HG02610 (cell line): ENCODE measurements around the gene GPC6.

Experiments used
- ATAC-seq: cut with Tn5 transposase; IDR thresholded peaks from one replicate; pipeline ENCODE4 v1.9.1; 2021; ENCODE audit warnings: mild to moderate bottlenecking, moderate library complexity; ENCODE audit not compliant: unreplicated experiment

The GPC6 gene

DNA sequence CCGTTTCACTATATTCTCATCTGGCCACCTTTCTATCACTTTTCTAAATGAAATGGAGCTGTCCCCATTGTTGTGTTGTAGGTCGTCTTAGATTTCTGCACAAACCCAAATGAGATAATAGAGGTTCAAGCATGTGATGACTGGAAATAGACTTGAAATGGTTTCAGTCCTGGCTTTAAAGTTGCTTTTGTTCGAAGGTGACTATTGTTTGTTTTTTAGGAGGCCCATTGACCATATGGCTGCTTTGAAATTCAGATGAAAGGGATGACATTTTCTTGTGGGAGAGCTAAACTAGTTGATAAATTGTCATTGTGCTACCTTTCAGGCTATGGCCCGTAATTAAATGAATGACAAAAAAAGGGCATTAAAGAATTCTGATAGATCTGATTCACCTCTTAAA, 583.7 kb downstream of the GPC6 start:
- no peak for ATAC-seq

DNA sequence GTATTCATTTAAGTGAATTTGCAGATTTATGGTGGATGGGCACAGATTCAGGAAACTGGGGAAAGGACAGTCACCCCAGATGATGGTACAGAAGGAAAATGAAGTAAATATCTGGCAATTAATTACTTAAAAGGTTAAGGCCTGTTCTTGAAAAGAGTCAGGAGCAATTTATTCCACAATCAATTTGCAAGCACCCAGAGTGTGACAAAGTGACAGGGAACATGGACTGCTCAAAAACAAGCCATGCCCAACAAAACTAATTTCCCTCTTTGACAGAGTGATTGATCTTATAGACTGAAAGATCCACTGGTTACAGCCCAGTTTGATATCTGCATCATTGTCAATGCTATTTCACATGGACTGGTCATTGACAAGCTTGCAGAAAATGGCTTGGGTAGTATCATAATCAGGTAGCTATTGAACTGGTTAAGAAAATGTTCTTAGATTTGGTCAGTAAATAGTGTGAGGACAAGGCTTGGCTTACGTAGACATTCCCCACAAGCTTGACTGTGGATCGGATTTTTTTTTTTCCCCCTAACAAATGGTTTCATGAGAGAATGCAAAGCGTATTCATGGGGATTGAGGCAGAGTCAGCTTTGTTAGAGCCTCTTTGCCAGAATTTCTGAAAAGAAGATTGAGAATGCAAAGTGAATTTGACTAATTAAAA, 584.6 kb downstream of the GPC6 start:
- ATAC-seq = no peak

DNA sequence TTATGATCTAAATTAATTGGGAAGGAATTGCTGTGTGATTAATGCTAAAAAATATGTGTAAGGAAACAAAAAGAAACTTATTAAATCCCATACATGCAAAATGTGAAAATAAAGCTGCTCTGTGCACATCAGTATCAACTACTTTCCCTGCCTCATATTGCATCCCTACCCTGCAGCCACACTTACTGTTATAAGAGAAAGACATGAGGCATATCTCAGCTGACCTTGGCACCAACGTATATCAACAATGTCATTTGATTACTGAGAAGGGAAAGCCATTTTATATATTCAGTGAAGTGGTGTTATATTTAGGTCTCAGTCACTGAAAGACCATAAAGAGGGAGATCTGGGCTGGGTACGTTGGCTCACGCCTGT, 585.1 kb downstream of the GPC6 start:
- no peak for ATAC-seq

DNA sequence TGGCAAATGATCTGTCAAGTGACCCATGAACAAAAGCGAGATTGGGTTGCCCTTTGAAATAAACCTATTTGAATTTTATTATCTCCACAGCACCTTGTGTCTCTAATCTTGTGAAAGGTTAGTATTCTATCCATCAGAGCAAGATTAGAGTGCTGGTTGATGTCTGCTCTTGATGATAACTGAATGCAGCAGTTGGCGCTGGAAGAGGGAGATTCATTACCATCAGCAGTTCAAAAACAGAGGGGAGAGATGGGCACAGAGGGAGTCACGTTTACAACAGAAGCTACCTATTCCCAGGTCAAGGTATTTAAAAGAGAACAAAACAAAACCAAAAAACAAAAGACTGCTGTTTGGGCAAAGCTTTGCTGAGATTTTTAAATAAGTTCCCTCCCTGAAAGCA, 588.1 kb downstream of the GPC6 start:
- no peak for ATAC-seq

DNA sequence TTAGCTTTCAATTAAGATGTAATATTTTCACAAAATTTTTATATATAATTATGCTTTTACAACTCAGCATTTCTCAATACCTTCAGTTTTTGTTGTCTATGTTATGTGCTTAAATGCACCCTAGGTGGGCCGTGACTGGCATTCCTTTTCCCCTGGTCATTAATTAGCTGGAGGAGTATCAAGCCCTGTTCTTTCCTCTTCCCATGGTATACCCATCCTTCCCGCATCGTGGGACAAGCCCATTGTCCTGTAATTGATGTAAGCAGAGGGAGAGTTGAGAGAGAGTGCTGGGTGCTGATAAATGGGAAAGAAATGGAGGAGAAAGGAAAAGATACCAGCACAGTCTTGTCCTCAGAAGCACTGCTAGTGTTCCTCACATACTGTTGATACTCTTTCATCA, 591.7 kb downstream of the GPC6 start:
- ATAC-seq = no peak

- no peak for ATAC-seq
Observed at GRCh38 chr13:93819331-93819890, 592.8 kb downstream of the GPC6 start.

- ATAC-seq = no peak
Observed at GRCh38 chr13:93824286-93824685, 597.7 kb downstream of the GPC6 start.

- no peak for ATAC-seq
Observed at GRCh38 chr13:93834051-93834450, 607.4 kb downstream of the GPC6 start.

- no peak for ATAC-seq
Observed at GRCh38 chr13:93843082-93843481, 616.5 kb downstream of the GPC6 start.

- peak; percentile 79 for ATAC-seq
Observed at GRCh38 chr13:93847162-93847561, 620.6 kb downstream of the GPC6 start.

DNA sequence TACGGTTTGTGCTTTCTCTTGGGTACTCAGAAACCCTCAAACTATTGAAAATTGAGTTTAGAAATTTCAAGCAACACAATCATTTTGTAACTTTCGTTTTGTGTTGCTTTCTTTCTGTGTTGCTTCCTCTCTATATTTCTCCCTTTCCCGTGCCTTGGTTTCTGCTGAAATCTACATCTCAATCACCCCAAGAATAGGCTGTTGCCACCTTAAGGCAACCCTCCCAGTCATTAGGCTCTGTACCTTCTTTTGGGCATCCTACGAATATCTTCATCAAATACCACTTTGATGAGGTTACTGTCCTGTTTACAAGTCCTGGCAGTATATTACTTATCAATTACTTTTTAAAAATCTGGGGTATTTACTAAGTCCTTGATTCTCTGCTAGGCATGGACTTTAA, 621.6 kb downstream of the GPC6 start:
- no peak for ATAC-seq

DNA sequence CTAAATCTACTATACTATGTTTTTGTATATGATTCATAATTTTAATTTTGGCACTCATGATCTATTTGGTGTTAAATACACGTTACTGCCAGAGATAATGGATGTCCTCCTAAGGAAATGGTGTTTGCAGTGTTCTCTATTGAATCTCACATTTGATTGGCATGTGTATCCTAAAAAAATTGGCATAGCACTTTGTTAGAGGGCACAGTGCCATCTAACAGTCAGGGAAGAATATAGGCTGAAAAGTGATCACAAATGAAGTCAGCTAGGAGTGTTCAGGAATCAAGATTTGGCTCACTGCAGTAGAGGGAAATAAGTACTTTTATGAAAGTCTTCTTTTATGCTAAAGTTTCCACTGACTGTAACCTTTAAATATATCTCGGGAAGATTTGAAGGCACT, 624.6 kb downstream of the GPC6 start:
- ATAC-seq = no peak

DNA sequence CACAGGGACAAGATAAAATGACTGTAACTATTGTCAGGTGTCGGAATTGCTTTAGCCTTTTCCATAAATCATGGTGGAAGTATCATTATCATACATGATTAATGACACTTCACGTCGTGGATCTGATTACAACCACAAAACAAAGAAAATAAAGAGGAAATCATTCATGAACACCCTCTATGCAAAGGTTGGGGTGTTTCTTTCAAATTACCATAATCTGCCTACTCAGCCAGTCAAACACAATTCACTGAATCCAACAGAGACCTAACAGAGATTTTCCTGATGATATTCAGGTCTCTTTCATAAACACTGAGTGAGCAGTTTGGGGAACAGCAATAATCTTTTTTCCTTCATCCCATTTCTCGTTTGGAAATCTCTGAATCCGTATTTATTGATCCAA, 627.3 kb downstream of the GPC6 start:
- no peak for ATAC-seq

DNA sequence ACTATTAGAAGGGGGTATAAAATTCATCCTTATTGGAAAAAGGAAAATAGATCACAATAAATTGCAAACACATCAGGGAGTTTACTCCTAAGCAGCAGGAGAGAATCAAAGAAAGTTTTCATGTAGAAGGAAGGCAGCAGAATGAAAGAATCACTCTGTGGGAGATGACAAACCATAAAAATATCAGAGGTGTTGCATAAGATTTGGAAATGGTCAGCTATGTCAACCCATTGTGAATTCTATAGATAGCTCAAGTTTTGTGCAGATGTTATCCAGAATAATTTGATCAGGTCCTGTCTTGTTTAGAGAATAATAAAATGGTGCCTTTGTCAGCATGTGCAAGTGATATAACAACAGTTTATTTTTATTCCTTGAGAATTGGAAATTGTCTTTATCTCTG, 630.5 kb downstream of the GPC6 start:
- ATAC-seq = no peak

- no peak for ATAC-seq
Observed at GRCh38 chr13:93859716-93860115, 633.1 kb downstream of the GPC6 start.

GRCh38 chr13:93861818-93862217, 635.2 kb downstream of the GPC6 start:
- no peak for ATAC-seq

DNA sequence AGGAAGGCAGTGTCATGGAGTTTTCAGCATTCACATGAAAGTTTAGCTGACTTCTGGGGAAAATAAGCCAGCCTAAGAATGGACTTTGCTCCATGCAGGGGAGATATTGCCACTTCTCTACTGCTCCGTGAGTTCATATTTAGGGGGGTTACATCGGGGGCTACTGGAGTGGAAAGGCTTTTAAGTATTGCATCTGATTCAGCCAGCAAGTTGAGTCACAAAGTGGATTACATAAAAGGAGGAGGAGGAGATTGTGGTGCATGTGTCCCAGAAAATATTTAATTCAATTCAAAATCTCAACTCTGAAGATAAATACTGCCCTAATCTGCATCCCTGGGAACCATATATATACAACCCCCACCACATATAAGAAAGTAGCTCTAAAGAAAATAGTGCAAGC, 635.7 kb downstream of the GPC6 start:
- ATAC-seq = no peak

- no peak for ATAC-seq
Observed at GRCh38 chr13:93865235-93865634, 638.6 kb downstream of the GPC6 start.

DNA sequence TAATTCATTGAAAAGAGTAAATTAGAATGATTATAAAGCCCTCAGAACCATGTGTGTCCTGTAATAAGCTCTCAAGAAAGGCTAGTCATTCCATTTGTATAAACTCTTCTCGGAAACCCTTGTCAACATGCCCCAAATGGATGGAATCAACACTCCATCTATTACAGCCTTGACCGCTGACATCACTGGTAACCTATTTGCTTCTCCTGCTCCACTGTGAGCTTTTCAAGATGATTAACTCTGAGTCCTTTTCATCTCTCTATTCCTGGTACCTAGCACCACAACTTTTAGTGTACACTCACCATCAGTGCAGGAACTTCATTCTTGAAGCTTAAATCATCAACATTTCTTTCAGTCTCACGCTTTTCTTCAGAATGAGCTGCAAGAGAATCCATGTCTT, 640.9 kb downstream of the GPC6 start:
- ATAC-seq = no peak

GRCh38 chr13:93872376-93872775, 645.8 kb downstream of the GPC6 start:
- no peak for ATAC-seq

DNA sequence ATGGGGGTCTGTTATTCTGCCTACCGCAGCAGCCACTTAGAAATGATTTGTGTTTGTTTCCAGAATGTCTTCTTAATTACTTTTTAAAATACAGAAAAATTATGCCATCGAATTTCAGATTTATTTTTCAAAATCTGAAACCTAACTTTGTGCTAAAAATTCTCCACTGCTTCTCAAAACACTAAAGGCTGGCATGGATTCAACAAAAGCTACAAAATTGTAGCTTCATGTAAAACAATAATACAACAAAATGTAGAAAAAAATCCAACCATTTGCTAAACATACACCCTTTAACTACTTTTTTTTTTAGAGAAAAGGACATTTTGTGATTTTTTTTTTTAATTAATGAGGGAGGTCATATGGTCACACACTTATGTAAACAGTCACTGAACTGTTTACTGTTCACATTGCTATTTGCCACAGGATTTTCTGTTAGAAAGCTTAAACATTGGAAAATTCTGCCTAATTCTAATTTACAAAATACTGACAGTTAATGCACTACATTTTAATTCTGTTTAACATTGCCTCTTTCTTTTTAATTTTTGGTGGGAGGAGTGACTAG, 646.3 kb downstream of the GPC6 start:
- ATAC-seq = no peak

DNA sequence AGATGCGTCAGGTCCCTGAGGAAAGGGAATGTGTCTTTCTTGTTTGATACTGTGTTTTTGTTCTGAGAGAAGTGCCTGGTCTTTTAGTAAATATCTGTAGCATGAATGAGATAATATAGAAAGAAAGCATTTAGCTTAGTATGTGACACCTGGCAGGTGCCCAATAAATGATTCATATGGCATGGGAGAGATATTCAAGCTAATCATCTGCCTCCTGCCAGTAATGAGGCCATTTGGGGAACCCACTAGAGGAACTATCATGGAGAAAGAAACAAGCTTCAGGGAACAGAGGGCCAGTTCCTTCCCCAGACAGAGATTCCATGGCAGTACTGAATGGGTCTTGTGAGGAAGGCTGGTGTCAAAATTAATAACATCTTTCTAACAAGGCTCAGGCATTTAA, 648.9 kb downstream of the GPC6 start:
- no peak for ATAC-seq

GRCh38 chr13:93876236-93876635, 649.6 kb downstream of the GPC6 start:
- no peak for ATAC-seq
